Non-pigmented ciliary epithelial cell (primary cell): ENCODE measurements around the gene TLE3.

Experiments
- DNase-seq: peaks from one replicate; pipeline ENCODE4 v3.0.0-alpha.2; 2010; ENCODE audit warnings: low read depth

TLE3 gene

DNA sequence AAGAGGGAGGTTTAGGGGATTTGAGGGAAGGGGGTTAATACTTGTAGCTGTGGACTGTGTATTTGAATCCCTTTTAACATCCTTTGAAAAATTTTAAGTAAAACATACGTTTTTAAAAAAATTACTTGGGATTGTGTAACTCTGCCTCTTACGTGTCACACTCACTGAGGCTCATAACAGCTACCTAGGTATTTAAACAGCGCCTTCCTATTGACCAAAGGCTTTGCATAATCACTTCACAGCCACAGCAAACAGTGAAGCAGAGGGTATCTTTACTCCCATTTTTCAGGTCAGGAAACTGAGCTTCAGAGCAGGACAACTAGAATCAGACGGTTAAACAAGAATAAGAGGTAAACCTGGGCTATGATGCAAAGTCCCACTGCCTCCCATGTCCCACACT is 95.9 kb downstream of the TLE3 start:
- DNase-seq, result no peak

DNA sequence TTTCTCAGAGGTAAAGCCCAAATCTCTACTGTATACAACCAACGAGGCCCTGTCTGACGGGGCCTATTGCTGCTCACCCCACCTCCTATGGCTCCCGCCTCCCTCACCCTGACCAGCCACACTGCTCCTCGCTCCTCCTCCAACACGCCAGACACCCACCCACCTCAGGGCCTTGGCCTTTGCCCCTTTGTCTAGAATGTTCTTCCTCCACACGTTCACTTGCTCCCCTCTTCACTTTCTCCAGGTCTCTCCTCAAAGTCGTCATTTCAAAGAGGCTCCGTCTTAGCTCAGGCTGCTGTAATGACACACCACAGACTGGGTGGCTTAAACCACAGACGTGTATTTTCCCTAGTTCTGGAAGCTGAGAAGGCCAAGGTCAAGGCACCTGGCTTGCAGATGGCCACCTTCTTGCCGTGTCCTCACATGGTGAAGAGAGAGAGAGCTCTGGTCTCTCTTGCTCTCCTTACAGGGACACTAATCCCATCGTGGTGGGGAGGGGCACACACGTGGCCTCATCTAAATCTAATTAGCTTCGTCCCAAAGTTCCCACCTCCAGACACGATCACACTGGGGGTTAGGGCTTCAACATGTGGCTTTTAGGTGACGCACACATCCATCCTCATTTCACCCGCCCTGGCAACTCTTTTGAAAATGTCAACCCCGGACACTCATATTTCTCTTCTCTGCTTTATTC is 98.2 kb downstream of the TLE3 start:
- DNase-seq, result no peak

DNA sequence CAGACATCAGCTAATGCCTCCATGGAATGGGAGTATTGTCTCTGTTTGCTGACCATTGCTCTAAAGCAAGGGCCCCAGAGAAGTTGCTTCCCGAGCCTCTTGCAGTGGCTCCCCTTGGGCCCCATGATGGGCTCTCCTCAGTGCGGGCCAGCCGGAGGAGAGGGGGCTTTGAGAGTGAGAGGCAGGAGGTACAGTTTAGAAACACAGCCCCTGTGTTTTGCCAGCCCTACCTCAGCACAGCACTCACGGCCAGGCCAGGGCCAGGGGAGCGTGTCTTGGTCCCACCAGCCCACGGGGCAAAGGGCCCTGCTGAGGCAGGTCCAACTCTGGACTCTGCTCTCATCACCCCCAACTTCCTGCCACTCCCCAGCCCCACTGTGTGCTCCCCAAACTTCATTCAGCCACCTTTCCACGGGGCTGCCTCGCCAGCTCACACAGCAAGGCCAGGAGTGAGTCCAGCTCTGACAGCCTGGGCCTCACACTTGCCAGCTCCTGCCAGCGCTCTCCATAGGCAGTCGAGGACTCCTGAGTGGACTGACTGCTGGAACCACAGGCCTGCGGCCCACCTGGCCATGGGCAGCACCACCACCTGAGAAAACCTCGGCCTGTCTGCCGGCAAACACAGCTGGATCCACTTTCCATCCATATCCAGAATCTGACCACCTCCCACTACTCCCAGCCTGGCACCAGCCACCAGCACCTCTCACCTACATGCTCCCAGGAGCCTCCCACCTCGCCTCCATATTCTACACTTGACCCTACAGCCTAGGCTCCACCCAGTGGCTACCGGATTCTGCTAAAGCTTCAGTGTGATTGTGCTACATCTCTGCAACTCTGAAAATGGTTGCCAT is 99.0 kb downstream of the TLE3 start:
- DNase-seq, result no peak

DNA sequence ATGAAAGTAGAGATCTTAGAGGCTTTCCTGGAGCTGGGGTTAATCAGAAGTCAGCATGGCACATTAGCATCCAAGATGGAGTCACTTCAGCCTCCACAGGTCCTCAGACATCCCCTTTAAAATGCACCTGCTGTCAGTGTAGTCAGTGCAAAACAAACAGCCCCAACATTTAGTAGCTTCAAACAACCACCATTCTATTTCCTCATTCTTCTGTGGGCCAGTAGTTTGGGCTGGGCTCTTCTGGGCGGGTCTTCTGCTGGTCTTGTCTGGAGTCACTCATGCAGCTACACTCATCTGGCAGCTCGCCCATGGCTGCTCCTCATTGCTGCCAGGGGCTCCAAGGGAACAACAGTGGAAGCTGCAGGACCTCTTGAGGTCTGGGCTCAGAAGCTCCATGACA is 99.9 kb downstream of the TLE3 start:
- no peak for DNase-seq
